Spleen (tissue), 11 donors: Measurements from ENCODE around the gene SPHK2. TPM values are rescaled to one million over a fixed set of nuclear protein-coding genes. Genes with fewer than 3 reads are reported as not detected.
A peak's percentile ranks its signal among the peaks of the same experiment; 100 is the strongest.

Experiments
- DNase-seq: peaks from one replicate; pipeline ENCODE4 v3.0.0-alpha.2; 2020
- H3K27ac ChIP-seq, 8 donors: fragments of 200-600 bp; sonication (generic) in 7 of 8; 1 replicate in 4 of 8; 2 replicates in 4 of 8; pipeline versions ENCODE4 v1.5.0 to v1.8.0; 2016 to 2021; ENCODE audit warnings: inconsistent platforms in 4 of 8, mild to moderate bottlenecking in 4 of 8, moderate library complexity in 1 of 8
- H3K27me3 ChIP-seq, 7 donors: fragments of 200-600 bp; sonication (generic) in 6 of 7; replicated peaks in 1 of 7; 1 replicate in 4 of 7; 2 replicates in 3 of 7; pipeline versions ENCODE4 v1.5.0 to v1.8.0; 2016 to 2021; ENCODE audit warnings: inconsistent platforms in 3 of 7, mild to moderate bottlenecking in 1 of 7
- H3K36me3 ChIP-seq, 6 donors: fragments of 200-600 bp; sonication (generic) in 5 of 6; 1 replicate in 4 of 6; 2 replicates in 2 of 6; pipeline versions ENCODE4 v1.5.0 to v1.8.0; 2016 to 2021; ENCODE audit warnings: inconsistent platforms in 2 of 6
- H3K4me1 ChIP-seq, 6 donors: fragments of 200-600 bp; sonication (generic) in 5 of 6; 1 replicate in 3 of 6; 2 replicates in 3 of 6; pipeline versions ENCODE4 v1.5.0 to v1.8.0; 2016 to 2021; ENCODE audit warnings: inconsistent platforms in 3 of 6
- H3K4me3 ChIP-seq, 8 donors: fragments of 200-600 bp; sonication (generic) in 7 of 8; 1 replicate in 4 of 8; 2 replicates in 4 of 8; pipeline versions ENCODE4 v1.5.0 to v1.8.0; 2016 to 2021; ENCODE audit warnings: inconsistent platforms in 4 of 8, mild to moderate bottlenecking in 4 of 8, moderate library complexity in 2 of 8
- H3K9me3 ChIP-seq, 8 donors: fragments of 200-600 bp; sonication (generic) in 7 of 8; 1 replicate in 4 of 8; 2 replicates in 4 of 8; pipeline versions ENCODE4 v1.5.0 to v1.8.0; 2016 to 2021; ENCODE audit warnings: inconsistent platforms in 4 of 8
- CTCF ChIP-seq, 11 experiments: fragments of 200-600 bp in 7 of 11; fragments of 450-650 bp in 4 of 11; sonication (generic) in 4 of 11; IDR thresholded peaks in 8 of 11; conservative IDR thresholded peaks in 3 of 11; 1 replicate in 7 of 11; 2 replicates in 4 of 11; pipeline versions ENCODE4 v1.4.0 to v1.8.0; 2016 to 2021; ENCODE audit warnings: antibody characterized with exemption in 11 of 11, inconsistent platforms in 4 of 11, mild to moderate bottlenecking in 1 of 11
- POLR2A ChIP-seq, 3 donors: fragments of 450-650 bp; IDR thresholded peaks; one replicate each; pipeline ENCODE4 v1.5.1; 2017; ENCODE audit warnings: antibody characterized with exemption in 3 of 3, mild to moderate bottlenecking in 1 of 3
- POLR2AphosphoS5 ChIP-seq, 3 donors: sonication (generic); formaldehyde crosslinking; IDR thresholded peaks; one replicate each; pipeline ENCODE4 v1.5.1; 2017; ENCODE audit warnings: antibody characterized with exemption in 3 of 3
- WGBS, 5 donors: extraction: QIAGEN DNeasy Blood & Tissue Kit in 3 of 5; methylation state at CpG; one replicate each; pipeline versions ENCODE4 v1.1.5 to v1.1.7; 2013 to 2018; 5-methylcytosine and 5-hydroxymethylcytosine counted together
- intact Hi-C: fragments of 100-400 bp; cut with DNase I; formaldehyde crosslinking; loops from one replicate; pipeline ENCODE4 v1.15.0; 2023; ENCODE audit warnings: low total_unique reads
- polyA plus RNA-seq, 3 donors: library from polyadenylated mRNA; stranded (reverse); fragments of 200-250 nt; gene quantifications; one replicate each; pipeline ENCODE4 v1.2.1, GENCODE V29; 2013
- total RNA-seq, 7 donors: library from RNA; depleted of rRNA in 3 of 7; stranded (reverse); fragments of >200 nt in 3 of 7; fragmentation: NEBNext Ultra II Directional in 4 of 7; extraction: Animal tissue kit (Norgen Biotek cat#: 25700) in 4 of 7; gene quantifications; one replicate each; pipeline versions ENCODE4 v1.1.0 to v1.2.1, GENCODE V29; 2016 to 2021
- donor health status: healthy with polysubstance abuse.
- donor health status: DM: no; HTN: no; CAD: no; lungs with moderate emphysema.
- donor health status: DM: no; HTN: no; CAD: no.
- donor health status: Bipolar disorder and iron deficiency.
- donor health status: healthy.
- donor health status: DM: no; HTN: no; CAD: no.
- donor health status: DM: yes; HTN: yes; CAD: no.

SPHK2 gene
- total and polyA plus RNA-seq, 10 donors = 7.9 to 26.5 (median 21.3) TPM

GRCh38 chr19:48634424-48635262 lies 15.3 kb downstream of the SPHK2 start:
- Histone ChIP-seq H3K36me3 (peaks cover 0 to 39% (median 26%) of the 10 kb centered on the region in 6 donors), H3K9me3 (no peaks in the 10 kb centered on the region), H3K27ac (peak overlapping the region; percentile 92 to 98 (median 95)), H3K4me1 (peaks cover 48 to 95% (median 78%) of the 10 kb centered on the region in 6 donors), H3K27me3 (no peaks in the 10 kb centered on the region), H3K4me3 (peak overlapping the region; percentile 20 to 98 (median 77))
- intact Hi-C loops = no loop called here
- peak; percentile 98 for DNase-seq
- TF ChIP-seq POLR2A (IDR thresholded peaks at IDR 0.05) (no peak), POLR2AphosphoS5 (IDR thresholded peaks at IDR 0.05) (peak; percentile 81 to 93 (median 92)), CTCF (IDR thresholded peaks at IDR 0.05 in 8 of 11, conservative IDR thresholded peaks at IDR 0.05 in 3 of 11) (peak in 1 of 11 experiments; percentile 20)
- 4 to 10% (median 6%) methylated on average over 26 to 37 of the region's 37 CpGs for WGBS, 5 donors

- Histone ChIP-seq H3K36me3 (peaks cover 0 to 31% (median 20%) of the 10 kb centered on the region in 6 donors), H3K4me1 (peaks cover 40 to 92% (median 72%) of the 10 kb centered on the region in 6 donors), H3K27ac (peak overlapping the region; percentile 92 to 98 (median 95)), H3K27me3 (no peaks in the 10 kb centered on the region), H3K4me3 (peak overlapping the region; percentile 57 to 98 (median 77)), H3K9me3 (no peaks in the 10 kb centered on the region)
- DNase-seq = peak; percentile 95
- intact Hi-C loops = no loop called here
- WGBS, 5 donors = 1 to 5% (median 1%) methylated on average over 12 to 67 of the region's 67 CpGs
- TF ChIP-seq POLR2A (IDR thresholded peaks at IDR 0.05) = peak in 1 of 3 donors; percentile 5
- peak; percentile 64 to 86 (median 84) for TF ChIP-seq POLR2AphosphoS5 (IDR thresholded peaks at IDR 0.05)
- peak in 1 of 11 experiments; percentile 15 for TF ChIP-seq CTCF (IDR thresholded peaks at IDR 0.05 in 8 of 11, conservative IDR thresholded peaks at IDR 0.05 in 3 of 11)
Observed at GRCh38 chr19:48635263-48635965, 16.1 kb downstream of the SPHK2 start.

- TF ChIP-seq CTCF (IDR thresholded peaks at IDR 0.05 in 8 of 11, conservative IDR thresholded peaks at IDR 0.05 in 3 of 11) = no peak
- TF ChIP-seq POLR2AphosphoS5 (IDR thresholded peaks at IDR 0.05) = no peak
- no peak for TF ChIP-seq POLR2A (IDR thresholded peaks at IDR 0.05)
- peak overlapping the region; percentile 57 to 98 (median 77) for H3K4me3 ChIP-seq
- peak; percentile 91 for DNase-seq
- peaks cover 34 to 84% (median 64%) of the 10 kb centered on the region in 6 donors for H3K4me1 ChIP-seq
- H3K27me3 ChIP-seq = no peaks in the 10 kb centered on the region
- peak overlapping the region; percentile 92 to 98 (median 95) for H3K27ac ChIP-seq
- peaks cover 0 to 23% (median 16%) of the 10 kb centered on the region in 6 donors for H3K36me3 ChIP-seq
- H3K9me3 ChIP-seq = no peaks in the 10 kb centered on the region
- intact Hi-C loops = no loop called here
- WGBS, 5 donors = 1 to 2% (median 1%) methylated on average over 30 to 35 of the region's 35 CpGs
Observed at GRCh38 chr19:48635966-48636858, 16.9 kb downstream of the SPHK2 start.
